Measurements from ENCODE around the gene SLC1A6. TPM values are rescaled to one million over a fixed set of nuclear protein-coding genes. Genes with fewer than 3 reads are reported as not detected.

The SLC1A6 gene
- total and polyA plus RNA-seq, 12 donors: not detected

GRCh38 chr19:15010501-15011300, 31.0 kb upstream of the SLC1A6 start:
- Histone ChIP-seq H3K9me3 (no peaks in the 10 kb centered on the region), H3K4me1 (no peaks in the 10 kb centered on the region), H3K27me3 (peaks cover 0 to 83% (median 55%) of the 10 kb centered on the region in 7 donors), H3K27ac (no peak overlapping the region), H3K36me3 (no peaks in the 10 kb centered on the region), H3K4me3 (no peak overlapping the region)
- no peak for TF ChIP-seq CTCF (IDR thresholded peaks at IDR 0.05)
- DNase-seq (no peak), ATAC-seq (no peak)
- intact Hi-C loops (cut with DNase I): no loop called here
- WGBS, 2 donors: 2 to 3% methylated on average over 73 of the region's 73 CpGs

GRCh38 chr19:15008308-15008707, 28.6 kb upstream of the SLC1A6 start:
- DNase-seq (no peak), ATAC-seq (no peak)
- no peak for TF ChIP-seq CTCF (IDR thresholded peaks at IDR 0.05)
- no peaks in the 10 kb centered on the region for H3K4me1 ChIP-seq
- H3K9me3 ChIP-seq: no peaks in the 10 kb centered on the region
- intact Hi-C loops (cut with DNase I): no loop called here
- H3K27me3 ChIP-seq: peaks cover 0 to 78% (median 59%) of the 10 kb centered on the region in 7 donors
- no peak overlapping the region for H3K27ac ChIP-seq
- no peak overlapping the region for H3K4me3 ChIP-seq
- H3K36me3 ChIP-seq: no peaks in the 10 kb centered on the region

- H3K4me3 ChIP-seq: no peak overlapping the region
- no peak for TF ChIP-seq CTCF (IDR thresholded peaks at IDR 0.05)
- ATAC-seq (no peak), DNase-seq (no peak)
- WGBS, 2 donors: 71 to 88% methylated on average over 1 of the region's 1 CpG
- H3K9me3 ChIP-seq: no peaks in the 10 kb centered on the region
- H3K27me3 ChIP-seq: peaks cover 0 to 36% (median 16%) of the 10 kb centered on the region in 7 donors
- no peaks in the 10 kb centered on the region for H3K4me1 ChIP-seq
- intact Hi-C loops (cut with DNase I): no loop called here
- no peak overlapping the region for H3K27ac ChIP-seq
- no peaks in the 10 kb centered on the region for H3K36me3 ChIP-seq
Measured at GRCh38 chr19:14997981-14998380, 18.3 kb upstream of the SLC1A6 start.

- intact Hi-C loops (cut with DNase I): no loop called here
- no peak for TF ChIP-seq CTCF (IDR thresholded peaks at IDR 0.05)
Measured at GRCh38 chr19:14992780-14993179, 13.1 kb upstream of the SLC1A6 start.

More at GRCh38 chr19:14992780-14993179, 13.1 kb upstream of the SLC1A6 start:
- ATAC-seq: no peak
- Histone ChIP-seq H3K36me3 (no peaks in the 10 kb centered on the region), H3K4me1 (no peaks in the 10 kb centered on the region), H3K27me3 (peaks cover 0 to 33% (median 8%) of the 10 kb centered on the region in 7 donors), H3K4me3 (no peak overlapping the region), H3K27ac (no peak overlapping the region), H3K9me3 (no peaks in the 10 kb centered on the region)
- WGBS, 2 donors: 44 to 49% methylated on average over 11 of the region's 11 CpGs
- no peak for DNase-seq

Measured in heart right ventricle (tissue), 16 donors.